ENCODE results near the gene NT5DC4.

Gene NT5DC4

DNA sequence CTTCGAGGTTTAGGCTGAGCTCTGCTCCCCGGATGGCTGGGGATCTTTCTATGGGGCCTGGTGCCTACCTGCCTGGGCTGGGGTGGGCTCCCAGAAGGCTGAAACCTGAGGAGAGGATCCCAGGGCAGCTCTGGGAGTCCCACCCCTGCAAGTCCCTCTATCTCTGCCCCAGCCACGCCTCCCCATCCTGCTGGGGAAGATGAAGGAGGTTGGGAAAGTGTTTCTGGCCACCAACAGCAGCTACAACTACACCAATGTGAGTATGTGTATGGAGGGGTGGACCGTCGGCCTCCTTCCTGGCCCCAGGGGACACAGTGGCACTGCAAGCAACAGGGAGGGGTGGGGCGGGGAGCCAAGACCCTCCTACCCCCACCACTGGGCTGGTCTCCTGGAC lies 2.7 kb downstream of the NT5DC4 start:
- DNase-seq (ENCODE audit: low read depth in 3 of 3), result no peak

DNA sequence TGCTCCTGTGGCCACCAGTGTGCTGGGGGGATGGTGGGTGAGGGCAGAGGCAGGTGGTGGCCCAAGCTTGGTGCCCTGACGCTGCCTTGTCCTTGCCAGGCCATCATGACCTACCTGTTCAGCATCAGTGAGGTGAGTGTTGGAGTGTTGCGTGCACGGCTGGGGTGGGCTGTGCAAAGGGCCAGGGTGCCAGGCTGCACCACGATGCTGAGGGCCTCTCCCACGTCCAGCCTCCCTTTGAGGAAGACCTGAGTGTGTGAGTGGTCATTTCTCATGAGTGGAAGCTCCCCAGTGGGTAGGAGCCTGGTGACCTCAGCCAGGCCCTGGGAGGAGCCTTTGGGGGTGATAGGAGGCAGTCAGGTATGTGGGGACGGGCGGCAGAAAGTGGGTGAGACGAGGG lies 3.2 kb downstream of the NT5DC4 start:
- no peak for DNase-seq (ENCODE audit: low read depth in 3 of 3)

GRCh38 chr2:112724591-112725525 lies 4.0 kb downstream of the NT5DC4 start:
- no peak for DNase-seq (ENCODE audit: low read depth in 3 of 3)

DNA sequence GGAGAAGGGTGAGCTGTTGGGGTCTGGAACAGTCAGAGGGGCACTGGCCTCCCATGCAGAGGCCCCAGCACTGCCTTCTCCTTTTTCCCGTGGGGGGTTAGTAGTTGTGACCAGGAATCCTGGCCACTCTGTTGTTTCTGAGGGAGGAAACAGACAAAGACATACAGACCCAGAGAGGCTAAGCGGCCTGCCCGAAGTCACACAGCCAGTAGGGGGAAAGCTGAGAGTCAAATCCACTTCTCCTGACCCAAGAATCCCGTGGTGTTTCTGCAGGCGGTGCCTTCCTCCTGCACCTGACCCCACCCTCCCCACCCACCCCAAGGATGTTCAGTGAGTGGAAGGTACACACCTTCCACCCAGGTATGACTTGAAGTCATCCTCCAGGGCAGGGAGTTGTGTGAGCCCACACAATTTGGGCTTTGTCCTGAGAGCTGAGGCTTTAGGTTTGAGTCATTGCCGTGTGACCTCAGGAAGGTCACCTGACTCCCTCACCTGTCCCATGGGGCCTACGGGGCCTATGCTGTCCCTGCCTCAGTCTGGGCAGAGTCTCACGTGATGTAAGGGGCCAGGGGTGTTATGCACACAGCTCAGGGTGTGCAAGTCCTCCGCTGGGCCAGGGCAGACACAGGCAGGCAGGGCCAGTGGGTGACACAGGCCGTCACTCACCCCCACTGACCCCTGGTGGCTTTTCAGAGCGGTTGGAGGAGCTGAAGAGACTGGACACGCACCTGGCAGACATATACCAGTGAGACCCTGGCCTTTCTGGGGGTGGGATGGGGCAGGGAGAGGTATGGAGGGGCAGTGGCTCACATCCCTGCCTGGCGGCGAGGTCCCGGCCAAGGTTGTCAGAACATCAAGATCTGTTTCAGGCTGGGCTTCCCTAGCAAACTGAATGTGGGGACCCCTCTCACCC lies 5.0 kb downstream of the NT5DC4 start:
- no peak for DNase-seq (ENCODE audit: low read depth in 3 of 3)

GRCh38 chr2:112726487-112727190 lies 5.8 kb downstream of the NT5DC4 start:
- DNase-seq (ENCODE audit: low read depth in 3 of 3), result peak; percentile 74 to 86 (median 78)

GRCh38 chr2:112727276-112728028 lies 6.6 kb downstream of the NT5DC4 start:
- no peak for DNase-seq (ENCODE audit: low read depth in 3 of 3)

- no peak for DNase-seq (ENCODE audit: low read depth in 3 of 3)
Observed at GRCh38 chr2:112728029-112728362, 7.2 kb downstream of the NT5DC4 start.

DNA sequence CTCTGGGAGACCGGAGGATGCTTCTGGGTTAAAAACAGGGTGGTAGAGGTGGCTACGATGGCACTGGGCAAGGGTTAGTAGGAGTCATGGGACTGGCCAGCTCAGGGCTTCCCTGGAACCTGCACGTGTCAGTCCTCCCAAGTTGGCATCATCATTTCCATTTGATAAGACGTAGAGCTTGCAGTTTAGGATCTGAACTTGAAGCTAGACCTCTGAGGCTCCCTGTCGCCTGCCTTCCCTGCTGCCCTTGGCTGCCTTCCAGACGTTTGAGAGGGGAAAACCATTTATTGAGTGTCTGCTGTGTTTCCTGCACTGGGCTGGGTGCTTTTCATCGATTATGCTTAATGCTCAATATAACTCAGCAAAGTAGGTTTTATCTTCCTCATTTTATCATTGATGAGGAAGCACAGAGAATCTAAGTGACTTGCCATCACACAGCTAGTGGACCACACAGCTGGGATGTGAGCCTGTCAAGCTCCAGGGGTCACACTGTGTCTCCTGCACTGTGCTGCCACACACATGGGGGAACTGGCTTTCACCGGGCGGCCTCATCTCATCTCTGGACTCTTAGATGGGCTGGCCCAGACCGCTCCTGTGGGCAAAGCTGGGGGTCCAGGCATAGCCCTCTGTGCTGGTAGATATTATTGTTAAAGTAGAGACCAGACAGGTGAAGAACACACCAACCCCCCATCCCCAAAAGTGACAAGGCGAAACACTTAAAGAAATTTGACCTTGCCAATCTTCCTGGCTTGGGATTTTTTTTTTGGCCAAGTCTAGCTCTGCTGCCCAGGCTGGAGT lies 7.8 kb downstream of the NT5DC4 start:
- DNase-seq (ENCODE audit: low read depth in 3 of 3), result no peak

GRCh38 chr2:112730216-112730615 lies 9.4 kb downstream of the NT5DC4 start:
- no peak for DNase-seq (ENCODE audit: low read depth in 3 of 3)

DNA sequence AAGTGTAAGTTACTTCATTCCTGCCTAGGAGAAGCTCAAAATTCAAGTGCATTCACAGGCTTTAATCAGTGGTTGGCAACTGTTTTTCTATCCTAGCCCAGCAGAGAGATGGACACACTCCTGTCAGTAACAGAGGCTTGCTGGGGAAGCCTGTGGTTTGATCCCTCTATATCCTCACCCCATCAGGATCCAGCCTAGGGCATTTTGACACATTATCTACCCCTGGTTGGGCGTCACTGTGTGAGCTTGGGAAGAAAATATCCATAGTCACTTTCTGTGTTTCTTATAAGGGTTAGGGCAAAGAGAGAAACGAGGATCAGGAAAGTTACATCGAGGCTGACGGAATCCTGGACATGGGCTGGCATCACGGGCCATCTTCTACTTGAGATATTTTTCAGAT lies 10.0 kb downstream of the NT5DC4 start:
- no peak for DNase-seq (ENCODE audit: low read depth in 3 of 3)

DNA sequence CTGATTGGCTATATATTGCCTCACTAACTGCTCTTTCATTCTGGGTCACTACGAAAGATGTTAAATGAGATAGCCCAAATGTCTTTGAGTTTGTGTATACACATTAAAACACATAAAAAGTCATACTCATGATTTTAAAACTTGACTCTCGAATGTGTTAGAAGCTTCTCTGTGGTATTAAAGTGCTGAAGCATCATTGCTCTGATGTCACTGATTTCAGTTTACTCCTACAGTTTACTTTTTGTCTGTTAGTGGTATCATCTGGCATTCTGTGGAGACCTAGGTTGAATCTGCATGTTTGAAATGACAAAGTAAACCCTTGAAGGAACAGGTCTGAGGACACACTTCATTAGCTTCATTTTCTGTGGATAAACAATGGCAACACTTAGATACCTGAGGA lies 10.7 kb downstream of the NT5DC4 start:
- DNase-seq (ENCODE audit: low read depth in 3 of 3), result no peak

DNA sequence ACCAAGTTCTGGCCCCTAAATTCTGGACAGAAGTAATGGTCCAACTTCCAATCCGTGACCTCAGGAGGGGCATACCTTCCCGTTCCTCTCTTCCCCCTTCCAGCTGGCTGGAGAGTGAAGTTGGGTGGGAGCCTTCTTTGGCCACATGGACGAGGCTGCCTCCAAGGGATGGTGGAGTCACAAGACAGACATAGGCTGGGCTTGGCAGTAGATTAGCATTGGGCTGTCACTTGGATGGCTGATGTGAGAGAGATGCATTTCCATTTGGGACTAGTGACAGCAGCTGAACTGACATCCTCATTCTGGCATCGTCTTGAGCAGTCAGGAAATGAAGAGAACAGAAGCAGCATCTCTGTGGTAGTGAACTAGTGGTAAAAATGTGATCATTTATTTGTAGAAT lies 12.6 kb downstream of the NT5DC4 start:
- DNase-seq (ENCODE audit: low read depth in 3 of 3), result no peak

DNA sequence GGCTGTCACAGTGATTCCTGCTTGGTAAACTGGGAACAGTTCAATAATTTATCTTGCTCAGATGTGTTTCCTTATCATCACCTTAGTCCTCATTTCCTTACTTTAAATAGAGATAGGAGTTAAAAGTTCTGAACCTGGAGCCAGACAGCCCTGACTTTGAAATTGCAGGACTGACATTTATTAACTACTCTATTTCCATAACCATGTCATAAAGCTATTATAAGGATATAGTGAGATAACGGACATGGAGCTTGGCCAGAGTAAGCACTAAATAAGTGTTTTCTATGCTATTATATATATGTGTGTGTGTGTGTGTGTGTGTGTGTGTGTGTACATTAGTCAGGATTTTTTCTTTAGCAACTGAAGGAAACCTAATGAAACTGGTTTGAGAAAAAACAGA lies 13.1 kb downstream of the NT5DC4 start:
- no peak for DNase-seq (ENCODE audit: low read depth in 3 of 3)

- DNase-seq (ENCODE audit: low read depth in 3 of 3), result no peak
Observed at GRCh38 chr2:112737542-112738232, 16.9 kb downstream of the NT5DC4 start.

DNA sequence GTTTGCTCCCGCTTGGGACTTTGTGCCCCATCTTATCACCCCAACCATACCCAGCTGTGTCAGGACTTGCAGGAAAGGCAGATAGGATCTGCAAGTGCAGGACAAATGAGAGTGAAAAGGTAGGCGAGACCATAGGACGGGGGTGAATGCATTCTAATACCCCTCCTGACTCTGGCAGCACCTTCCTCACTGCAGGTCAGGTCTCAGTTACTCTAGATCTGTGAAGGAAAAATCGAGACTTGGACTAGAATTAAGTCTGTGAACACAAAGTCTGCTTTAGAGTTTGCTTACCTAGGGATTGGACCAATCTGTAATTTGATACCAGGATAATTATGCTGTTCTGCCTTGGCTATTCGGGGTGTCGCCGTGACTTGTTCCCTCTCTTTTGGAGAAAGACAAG lies 19.7 kb downstream of the NT5DC4 start:
- DNase-seq (ENCODE audit: low read depth in 3 of 3), result no peak

DNA sequence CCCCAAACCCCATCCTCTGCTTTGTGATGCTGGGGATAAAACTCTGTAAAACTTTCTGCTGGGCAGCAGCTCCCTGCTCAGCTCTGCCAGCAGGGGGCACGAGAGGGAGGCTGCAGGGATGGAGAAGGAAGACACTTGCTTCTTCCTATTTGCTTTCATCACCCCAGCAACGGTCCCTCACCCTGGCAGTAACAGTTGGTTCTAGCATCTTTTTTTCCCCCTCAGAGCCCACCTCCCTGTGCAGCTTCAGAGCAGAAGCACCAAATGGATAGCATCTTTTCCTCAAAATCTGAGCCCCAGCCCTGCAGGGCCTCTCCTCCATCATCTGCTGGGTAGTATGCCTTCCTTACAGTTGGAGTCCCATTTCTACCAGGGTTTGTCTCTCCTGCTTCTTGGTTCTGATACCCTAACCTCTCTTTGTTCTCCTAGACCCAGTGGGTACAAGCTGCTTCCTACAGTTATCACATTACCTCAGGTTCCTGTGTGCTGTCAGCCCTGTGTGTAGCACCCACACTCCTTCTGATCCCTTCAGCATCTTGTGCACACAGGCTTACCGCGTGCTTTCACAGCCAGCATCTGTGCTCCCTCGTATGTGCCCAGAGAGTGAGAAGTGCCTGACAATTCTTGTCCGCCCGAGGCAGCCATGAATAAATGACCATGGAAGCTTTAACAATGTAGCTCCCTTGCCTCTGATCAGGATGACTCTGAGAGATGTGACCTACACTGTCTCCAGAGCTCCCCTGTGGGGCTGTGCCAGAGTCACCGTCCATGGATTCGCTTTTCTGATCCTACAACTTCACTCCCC lies 29.1 kb downstream of the NT5DC4 start:
- DNase-seq (ENCODE audit: low read depth in 3 of 3), result peak; percentile 60 to 83 (median 70)

DNA sequence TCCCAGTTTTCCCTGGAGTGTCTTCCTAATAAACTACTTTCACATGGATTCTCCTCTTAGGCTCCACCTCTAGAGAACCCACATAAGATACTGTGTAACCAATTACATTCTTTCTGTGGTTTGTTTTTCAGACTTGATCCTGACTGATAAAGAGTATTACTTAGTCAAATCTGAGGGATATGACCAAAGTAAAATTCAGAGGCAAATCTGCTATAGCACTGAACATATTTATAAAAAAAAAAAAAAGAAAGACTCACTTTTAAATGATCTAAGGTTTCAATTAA lies 29.7 kb downstream of the NT5DC4 start:
- DNase-seq (ENCODE audit: low read depth in 3 of 3), result no peak

DNA sequence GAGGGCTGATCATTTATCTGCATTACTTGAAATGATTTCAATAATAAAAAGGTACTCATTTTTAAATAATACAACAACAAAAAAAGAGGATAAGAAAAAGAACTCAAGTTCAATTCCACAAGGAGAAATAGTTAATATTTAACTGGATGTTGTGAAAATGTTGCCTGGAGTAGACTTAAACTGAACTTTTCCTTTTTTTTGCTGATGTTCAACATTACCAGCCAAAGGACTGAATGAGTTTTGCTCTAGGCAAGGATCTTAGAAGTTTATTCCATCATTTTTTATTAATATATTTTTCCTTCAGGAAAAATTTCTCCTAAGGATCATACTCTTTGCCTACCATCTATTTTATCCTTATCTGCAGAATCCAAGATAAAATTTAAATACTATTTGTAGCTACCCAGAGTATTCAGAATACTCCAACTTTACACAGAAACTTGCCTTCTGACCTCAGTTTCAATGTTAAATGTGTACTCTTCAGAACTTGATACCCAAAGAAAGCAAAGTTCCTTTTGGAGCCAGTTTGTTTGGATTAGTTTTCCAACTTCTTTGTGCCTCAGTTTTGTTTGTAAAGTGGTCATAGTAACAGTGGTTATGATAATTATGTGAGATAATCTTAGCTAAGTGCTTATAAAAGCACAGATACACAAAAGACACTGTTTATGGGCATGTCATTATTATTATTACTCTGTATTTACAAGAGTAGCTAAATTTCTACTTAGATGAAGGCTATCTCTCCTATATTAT lies 30.8 kb downstream of the NT5DC4 start:
- DNase-seq (ENCODE audit: low read depth in 3 of 3), result no peak

- no peak for DNase-seq (ENCODE audit: low read depth in 3 of 3)
Observed at GRCh38 chr2:112752667-112753066, 31.8 kb downstream of the NT5DC4 start.
